ES-I3 (cell line): ENCODE data around the gene PROM2.

Experiments
- H3K36me3 ChIP-seq: 2 replicates; pipeline ENCODE4 v1.6.1; 2013; ENCODE audit warnings: mild to moderate bottlenecking, low read length, control low read depth, moderate library complexity; ENCODE audit not compliant: insufficient read depth
- H3K4me1 ChIP-seq: 2 replicates; pipeline ENCODE4 v1.6.1; 2013; ENCODE audit warnings: mild to moderate bottlenecking, control low read depth, low read length; ENCODE audit not compliant: insufficient read depth
- H3K9ac ChIP-seq: 2 replicates; pipeline ENCODE4 v1.6.1; 2013; ENCODE audit warnings: low read depth, mild to moderate bottlenecking, low read length, moderate library complexity
- H3K9me3 ChIP-seq: 2 replicates; pipeline ENCODE4 v1.6.1; 2013; ENCODE audit warnings: mild to moderate bottlenecking, low read length, moderate library complexity; ENCODE audit not compliant: control insufficient read depth, insufficient read depth

Gene PROM2

DNA sequence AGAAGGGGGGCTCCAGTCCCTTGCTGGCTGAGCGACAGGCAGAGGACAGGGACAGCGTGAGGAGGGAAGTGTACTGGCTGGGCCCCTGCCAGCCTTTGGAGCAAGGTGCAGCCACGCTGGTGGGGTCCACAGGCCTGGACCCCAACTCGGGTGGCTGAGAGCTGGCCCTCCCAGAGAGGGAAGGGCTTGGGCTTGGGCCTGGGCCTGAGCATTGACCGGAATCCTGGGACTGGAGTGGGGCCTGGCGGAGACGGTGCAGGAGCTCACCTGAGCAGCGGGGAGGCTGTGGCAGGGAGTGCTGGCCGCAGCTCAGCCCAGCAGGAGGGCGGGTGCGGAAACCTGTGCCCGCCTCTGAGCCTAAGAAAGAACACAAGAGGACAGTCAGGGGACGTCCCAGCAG, 50.8 kb downstream of the PROM2 start:
- Histone ChIP-seq H3K9me3 (no peaks in the 10 kb centered on the region), H3K4me1 (peaks cover 3% of the 10 kb centered on the region; the same call in 1 of the 2 replicates), H3K36me3 (no peaks in the 10 kb centered on the region), H3K9ac (no peak overlapping the region)

DNA sequence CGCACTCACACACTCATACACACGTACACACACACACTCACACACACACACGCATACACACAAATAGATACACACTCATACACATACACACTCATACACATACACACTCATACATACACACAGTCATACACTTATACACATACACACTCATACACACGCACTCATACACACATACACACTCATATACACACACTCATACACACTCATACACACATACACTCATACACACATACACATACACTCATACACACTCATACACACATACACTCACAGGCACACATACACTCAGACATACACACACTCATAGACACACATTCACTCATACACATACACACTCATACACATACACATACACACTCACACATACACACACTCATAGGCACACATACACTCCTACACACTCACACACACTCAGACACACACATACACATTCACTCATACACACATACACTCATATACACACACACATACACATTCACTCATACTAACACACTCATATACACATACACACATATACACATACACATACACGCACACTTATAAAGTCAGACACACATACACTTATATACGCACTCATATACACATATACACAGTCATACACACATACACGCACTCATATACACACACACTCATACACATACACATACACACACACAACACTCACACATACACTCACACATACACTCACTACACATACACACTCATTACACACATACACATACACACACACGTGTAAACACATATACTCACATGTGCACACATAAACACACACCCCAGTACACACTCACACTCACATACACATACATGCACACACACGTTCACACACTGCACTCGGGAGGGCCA, 51.6 kb downstream of the PROM2 start:
- Histone ChIP-seq H3K36me3 (no peaks in the 10 kb centered on the region), H3K4me1 (peaks cover 3% of the 10 kb centered on the region; the same call in 1 of the 2 replicates), H3K9ac (no peak overlapping the region), H3K9me3 (no peaks in the 10 kb centered on the region)

DNA sequence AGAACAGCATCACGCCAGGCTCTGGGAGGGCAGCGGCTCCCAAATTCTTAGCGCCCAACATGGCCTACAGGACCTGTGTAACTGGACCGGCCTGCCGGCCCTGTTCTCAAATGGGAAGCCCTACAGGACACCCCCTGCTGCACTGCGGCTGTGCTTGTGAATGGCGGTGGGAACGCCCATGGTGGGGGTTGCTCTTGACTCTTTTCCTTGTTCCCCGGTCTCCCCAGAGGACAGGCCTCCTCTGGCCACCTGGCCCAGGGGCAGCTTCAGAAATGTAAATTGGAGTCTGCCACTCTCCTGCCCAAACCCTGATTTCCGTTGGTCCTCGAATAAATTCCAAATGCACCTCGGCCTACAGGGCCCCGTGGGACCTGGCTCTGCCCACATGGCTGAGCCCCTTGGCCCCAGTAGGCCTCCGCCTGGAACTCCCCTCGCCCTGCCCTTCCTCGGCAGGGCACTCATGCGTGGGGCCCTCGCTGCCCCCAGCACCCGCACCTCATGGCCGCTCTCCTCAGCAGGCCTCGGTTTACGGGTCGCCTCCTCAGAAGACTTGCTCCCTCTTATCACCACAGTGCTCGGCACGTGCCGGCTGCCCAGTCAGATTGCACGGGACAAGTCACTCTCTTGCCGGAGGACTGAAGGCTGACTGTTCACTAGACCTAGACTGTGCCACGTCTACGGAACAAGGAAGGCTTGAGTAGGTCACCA, 52.3 kb downstream of the PROM2 start:
- no peaks in the 10 kb centered on the region for H3K9me3 ChIP-seq
- H3K9ac ChIP-seq = no peak overlapping the region
- H3K36me3 ChIP-seq = no peaks in the 10 kb centered on the region
- H3K4me1 ChIP-seq = peaks cover 3% of the 10 kb centered on the region; the same call in 1 of the 2 replicates

DNA sequence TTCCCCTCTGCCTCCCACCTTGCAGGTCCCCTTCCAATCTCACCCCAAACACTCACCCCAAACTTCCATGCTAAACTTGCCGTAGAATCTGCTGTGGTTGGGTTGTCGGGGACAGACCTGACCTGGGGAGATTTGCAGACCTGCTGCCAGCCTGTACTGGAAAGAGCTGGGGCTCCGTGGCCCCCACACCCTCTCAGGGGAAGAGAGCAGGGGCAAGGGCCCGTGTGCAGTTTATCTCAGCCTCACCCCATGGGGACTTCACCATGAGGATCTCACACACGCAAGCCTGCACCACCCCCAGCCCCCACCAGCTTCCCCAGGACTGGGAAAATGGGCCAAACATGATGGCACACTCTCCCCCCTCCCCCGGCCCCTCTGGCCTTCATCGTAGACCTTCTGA, 53.6 kb downstream of the PROM2 start:
- H3K9ac ChIP-seq = no peak overlapping the region
- no peaks in the 10 kb centered on the region for H3K9me3 ChIP-seq
- no peaks in the 10 kb centered on the region for H3K36me3 ChIP-seq
- H3K4me1 ChIP-seq = peaks cover 3% of the 10 kb centered on the region; the same call in 1 of the 2 replicates

DNA sequence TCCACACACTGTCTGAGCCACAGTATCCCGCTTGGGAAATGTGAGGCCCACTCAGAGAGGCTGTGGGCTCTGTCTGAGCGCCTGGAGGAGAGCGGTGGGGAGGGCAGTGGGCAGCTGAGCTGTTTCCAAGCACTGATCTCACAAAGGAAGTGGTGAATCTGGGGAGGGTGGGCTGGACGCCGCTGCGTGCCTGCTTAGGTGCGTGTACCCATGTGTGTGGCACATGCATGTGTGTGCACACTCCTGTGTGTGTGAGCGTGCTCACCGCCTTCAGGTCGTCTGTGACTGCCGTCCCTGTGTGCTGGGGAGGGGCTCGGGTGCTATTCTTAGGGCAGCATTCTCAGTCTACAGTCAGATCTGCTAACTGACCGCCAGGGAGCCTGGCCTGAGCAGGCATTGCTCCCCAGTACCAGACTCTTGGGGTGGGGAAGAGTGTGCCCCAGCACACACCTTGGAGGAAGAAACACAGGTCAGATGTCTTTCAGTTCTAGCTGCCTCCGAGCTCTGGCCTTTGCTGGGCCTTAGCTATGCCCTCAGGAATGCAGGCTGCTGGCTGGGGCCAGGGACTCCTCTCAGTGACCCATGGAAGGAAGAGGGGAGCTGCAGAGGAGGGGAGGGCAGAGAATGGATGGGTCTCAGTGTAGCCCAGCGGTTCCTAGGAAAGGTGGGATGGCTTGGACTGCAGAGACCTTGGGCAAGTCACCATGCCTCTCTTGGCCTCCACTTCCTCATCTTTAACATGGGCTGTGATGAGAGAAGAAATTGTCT, 54.3 kb downstream of the PROM2 start:
- no peaks in the 10 kb centered on the region for H3K9me3 ChIP-seq
- no peaks in the 10 kb centered on the region for H3K36me3 ChIP-seq
- peaks cover 3% of the 10 kb centered on the region; the same call in 1 of the 2 replicates for H3K4me1 ChIP-seq

DNA sequence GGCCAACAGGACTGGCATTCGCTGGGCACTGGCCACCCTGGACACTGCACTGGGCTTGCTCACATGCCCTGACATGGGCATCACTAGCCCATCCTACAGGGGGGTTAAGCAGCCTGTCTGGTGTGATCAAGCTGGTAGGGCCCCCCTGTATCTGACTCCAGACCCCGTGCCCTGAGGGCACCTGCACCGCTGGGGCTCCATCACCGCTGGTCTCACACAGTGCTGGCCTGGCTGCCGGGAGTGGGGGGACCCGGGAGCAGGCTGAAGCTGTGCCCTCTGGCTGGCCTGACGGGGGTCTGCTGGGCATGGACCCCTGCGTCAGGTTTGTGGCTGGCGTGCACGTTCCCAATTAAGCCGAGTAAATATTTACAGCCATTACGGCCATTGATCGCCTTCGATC, 55.2 kb downstream of the PROM2 start:
- Histone ChIP-seq H3K36me3 (no peaks in the 10 kb centered on the region), H3K4me1 (peaks cover 3% of the 10 kb centered on the region; the same call in 1 of the 2 replicates)

More for the DNA sequence above, 54.3 kb downstream of the PROM2 start:
- H3K9ac ChIP-seq = no peak overlapping the region

DNA sequence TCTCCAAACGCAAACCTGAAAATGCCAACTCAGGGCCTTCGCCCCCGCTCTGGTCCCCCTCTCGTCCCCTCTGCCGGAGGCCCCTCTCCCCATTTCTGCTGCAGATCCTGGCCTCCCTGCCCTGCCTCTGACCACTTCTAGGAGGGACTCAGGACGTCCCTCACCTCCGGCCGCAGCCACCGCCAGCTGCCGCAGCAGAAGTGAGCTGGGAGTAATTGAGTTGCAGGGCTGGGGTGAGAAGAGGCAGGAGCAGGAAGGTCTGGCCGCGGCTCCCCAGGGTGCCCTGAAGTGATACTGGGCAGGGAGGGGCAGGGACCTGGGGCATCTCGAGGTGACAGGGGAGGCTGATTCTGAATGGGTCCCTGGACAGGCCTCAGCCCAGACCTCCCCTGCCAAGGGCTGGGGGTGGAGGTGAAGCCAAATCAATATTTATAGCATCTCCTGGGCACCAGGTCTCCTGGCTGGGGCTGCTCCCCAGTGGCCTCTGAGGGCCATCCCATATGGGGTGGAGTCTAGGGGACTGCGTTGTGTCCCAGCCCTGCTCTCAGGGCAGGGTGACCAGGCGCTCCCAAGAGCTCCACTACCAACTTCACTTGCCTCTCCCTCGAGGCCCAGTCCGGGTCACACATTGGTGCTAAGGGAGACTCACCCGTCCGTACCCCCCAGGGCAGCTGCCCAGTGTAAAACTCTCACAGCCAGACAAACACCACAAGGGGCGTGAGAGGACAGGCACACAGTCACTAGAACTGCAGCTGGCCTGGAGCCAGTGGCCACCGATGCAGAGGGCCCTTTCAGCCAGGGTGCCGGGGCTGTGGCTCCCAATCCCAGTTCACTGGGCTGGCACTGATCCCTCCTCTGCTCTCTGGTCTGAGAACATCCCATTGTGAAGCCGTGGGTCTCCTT, 55.9 kb downstream of the PROM2 start:
- Histone ChIP-seq H3K4me1 (peaks cover 3% of the 10 kb centered on the region; the same call in 1 of the 2 replicates), H3K9me3 (no peaks in the 10 kb centered on the region), H3K36me3 (no peaks in the 10 kb centered on the region), H3K9ac (no peak overlapping the region)

More for the DNA sequence above, 55.2 kb downstream of the PROM2 start:
- Histone ChIP-seq H3K9me3 (no peaks in the 10 kb centered on the region), H3K9ac (no peak overlapping the region)

DNA sequence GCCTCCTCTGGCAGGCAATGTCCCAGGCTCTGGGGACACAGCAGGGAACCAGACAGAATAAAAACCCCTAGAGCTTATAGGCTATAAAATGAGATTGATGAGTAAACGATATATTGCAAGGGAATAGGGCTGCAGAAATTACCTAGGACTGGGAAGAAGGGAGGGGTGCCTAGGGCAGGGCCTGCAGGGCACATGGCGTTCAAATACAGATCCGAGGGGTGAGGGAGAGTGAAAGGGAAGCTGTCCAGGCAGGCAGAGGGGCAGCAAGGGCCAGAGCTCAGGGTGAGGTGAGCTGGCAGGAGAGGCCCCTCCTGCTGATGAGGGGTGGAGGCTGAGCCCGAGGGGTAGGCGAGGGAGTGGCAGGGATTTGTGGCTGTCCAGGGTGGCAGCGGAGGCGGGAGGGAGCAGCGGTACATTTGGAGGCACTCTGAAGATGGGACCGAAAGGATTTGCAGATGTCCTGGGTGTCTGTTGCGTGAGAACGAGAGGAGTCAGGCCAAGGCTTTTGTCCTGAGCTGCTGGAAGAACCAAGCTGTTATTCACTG, 56.6 kb downstream of the PROM2 start:
- no peaks in the 10 kb centered on the region for H3K36me3 ChIP-seq
- no peaks in the 10 kb centered on the region for H3K9me3 ChIP-seq
- no peak overlapping the region for H3K9ac ChIP-seq
- peaks cover 3% of the 10 kb centered on the region; the same call in 1 of the 2 replicates for H3K4me1 ChIP-seq

DNA sequence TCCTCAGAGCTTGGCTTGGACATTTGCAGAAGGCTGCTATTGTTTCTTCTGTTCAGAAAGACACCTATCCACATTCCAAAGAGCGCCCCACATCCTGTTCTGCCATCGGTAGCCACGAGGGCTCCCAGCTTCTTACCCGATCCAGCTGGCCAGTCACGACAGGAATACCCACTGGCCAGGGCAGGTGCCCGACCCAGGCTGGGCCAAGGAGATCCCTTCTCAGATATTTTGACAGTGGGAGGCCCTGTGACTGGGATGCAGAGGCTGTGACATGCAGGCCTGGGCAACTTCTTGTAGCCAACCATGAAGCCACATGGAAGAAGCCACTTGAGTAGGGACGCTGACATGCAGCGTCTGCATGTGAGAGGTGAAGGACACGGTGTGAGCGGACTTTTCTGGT, 57.4 kb downstream of the PROM2 start:
- Histone ChIP-seq H3K9ac (no peak overlapping the region), H3K9me3 (no peaks in the 10 kb centered on the region), H3K4me1 (peaks cover 3% of the 10 kb centered on the region; the same call in 1 of the 2 replicates), H3K36me3 (no peaks in the 10 kb centered on the region)

DNA sequence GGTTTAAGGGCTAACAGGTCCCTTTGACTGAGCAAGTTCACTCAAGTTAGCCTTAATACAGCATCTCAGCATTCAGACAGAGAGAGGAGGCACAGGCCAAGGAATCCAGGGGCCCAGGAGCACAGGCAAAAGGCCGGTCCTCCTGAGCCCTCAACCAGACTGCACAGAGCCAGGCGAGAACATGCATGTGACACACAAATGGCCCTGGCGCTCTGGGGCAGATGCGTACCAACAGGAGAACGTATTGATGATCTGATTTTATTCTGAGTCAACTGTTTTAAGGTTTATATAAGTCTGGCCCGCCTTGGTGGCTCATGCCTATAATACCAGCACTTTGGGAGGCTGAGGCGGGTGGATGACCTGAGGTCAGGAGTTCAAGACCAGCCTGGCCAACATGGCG, 57.8 kb downstream of the PROM2 start:
- Histone ChIP-seq H3K4me1 (peaks cover 3% of the 10 kb centered on the region; the same call in 1 of the 2 replicates), H3K36me3 (no peaks in the 10 kb centered on the region), H3K9ac (no peak overlapping the region), H3K9me3 (no peaks in the 10 kb centered on the region)

DNA sequence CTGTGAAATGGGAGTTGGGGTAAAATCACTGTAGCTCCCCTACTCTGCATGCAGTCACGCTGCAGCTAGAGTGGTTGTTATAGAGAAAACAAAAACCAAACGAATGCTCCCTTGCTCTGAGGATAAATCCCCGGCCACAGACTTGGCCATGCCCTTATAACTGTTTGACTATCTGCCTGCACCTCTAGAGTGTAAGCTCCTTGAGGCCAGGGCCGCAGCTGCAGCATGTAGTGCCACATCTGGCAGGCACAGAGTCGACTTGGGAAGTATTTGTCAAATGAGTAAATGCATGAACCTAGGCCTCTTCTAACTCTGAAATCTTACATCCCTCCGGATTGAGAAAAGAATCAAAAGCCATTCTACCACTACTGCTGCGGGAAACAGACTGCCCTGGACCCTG, 58.8 kb downstream of the PROM2 start:
- Histone ChIP-seq H3K9ac (no peak overlapping the region), H3K36me3 (no peaks in the 10 kb centered on the region), H3K9me3 (no peaks in the 10 kb centered on the region), H3K4me1 (peaks cover 3% of the 10 kb centered on the region; the same call in 1 of the 2 replicates)

DNA sequence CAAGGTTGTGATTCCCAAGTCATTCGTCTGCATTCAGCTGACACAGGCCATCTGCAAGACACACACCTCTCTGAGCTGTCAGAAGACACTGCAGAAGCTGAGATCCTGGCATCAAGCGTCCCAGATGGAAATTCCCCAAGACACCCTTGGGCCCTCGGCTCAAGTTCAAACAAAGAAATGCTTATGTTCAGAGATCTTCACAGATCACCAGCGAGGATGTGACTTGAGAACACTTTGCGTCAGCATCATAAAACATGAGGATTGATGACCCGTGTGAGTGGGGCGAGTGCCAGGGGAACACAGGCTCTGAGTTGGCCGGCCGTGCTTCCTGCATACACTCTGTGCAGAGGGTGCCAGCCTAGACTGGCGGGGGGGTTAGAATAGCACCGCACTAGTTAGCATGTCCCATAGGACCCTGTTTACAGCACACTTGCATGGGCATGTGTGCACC, 59.7 kb downstream of the PROM2 start:
- Histone ChIP-seq H3K9me3 (no peaks in the 10 kb centered on the region), H3K36me3 (no peaks in the 10 kb centered on the region), H3K9ac (no peak overlapping the region), H3K4me1 (no peaks in the 10 kb centered on the region)

DNA sequence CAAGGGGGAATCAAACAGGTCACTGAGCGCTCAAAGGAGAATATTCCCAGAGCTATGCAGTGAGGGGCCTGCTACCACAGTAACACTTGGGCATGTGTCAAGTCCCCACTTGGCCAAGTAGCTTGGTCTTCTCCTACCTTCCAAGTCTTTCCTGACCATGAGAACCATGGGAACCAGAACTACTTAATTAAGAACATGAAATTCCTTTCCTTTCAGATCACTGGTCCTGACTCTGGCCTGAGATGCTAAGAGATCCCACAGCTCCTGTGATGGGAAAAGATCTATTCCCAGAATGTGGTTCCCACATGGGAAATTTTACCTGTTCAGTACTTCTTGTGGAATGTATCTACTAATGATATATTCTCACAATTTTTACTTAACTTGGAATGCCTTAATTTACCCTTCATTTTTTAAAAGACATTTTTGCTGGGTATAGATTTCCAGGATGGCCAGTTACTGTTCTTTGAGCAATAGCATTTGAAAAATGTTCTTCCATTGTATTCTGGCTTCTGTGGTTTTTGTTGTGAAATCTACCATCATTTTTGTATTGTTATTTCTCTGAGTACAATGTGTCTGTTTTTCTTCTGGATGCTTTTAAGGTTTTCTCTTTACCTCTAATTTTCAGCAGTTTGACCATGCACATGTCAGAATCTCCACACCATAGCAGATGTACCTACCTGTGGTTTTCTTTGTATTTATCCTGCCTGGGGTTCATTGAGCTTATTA, 60.8 kb downstream of the PROM2 start:
- H3K36me3 ChIP-seq = no peaks in the 10 kb centered on the region
- no peaks in the 10 kb centered on the region for H3K9me3 ChIP-seq
- no peaks in the 10 kb centered on the region for H3K4me1 ChIP-seq
- H3K9ac ChIP-seq = no peak overlapping the region
